ENCODE measurements around the gene ZNF419.

- TF ChIP-seq CTCF (IDR thresholded peaks at IDR 0.05) (no peak), POLR2A (IDR thresholded peaks at IDR 0.05) (no peak)
These were observed 50.5 kb downstream of the ZNF419 start for GRCh38 chr19:57537953-57538547.
